Femur (tissue), 1 donor: Measurements from ENCODE around the gene EPG5.
"Not testable (repeated sequence)": the region's sequence is repeated elsewhere in the genome, so short reads cannot be mapped to it uniquely, and the experiment has no call there.

ENCODE experiments used
- DNase-seq: peaks from one replicate; pipeline ENCODE4 v3.0.0-alpha.2; 2017

Gene EPG5

DNA sequence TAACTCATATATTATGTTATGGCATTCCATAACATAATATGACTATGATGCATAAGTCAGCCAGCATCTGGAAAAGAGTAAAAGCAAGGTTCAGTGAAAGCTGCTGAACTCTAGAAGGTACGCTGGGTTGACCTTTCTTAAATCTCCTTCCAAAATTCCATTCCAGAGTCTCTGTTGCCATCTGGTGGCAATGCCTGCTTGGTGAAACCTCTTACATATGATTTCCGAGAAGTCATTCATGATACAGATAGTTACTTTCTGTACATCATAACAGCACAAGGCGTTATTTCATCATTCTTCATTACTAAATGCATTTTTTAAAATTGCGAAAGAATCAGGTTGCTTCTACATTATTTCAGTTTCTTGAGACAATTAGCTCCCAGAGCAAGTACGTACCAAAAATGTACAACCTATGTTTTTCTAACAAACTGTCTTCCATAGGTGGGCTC, 7.0 kb upstream of the EPG5 start:
- DNase-seq: peak; percentile 57

DNA sequence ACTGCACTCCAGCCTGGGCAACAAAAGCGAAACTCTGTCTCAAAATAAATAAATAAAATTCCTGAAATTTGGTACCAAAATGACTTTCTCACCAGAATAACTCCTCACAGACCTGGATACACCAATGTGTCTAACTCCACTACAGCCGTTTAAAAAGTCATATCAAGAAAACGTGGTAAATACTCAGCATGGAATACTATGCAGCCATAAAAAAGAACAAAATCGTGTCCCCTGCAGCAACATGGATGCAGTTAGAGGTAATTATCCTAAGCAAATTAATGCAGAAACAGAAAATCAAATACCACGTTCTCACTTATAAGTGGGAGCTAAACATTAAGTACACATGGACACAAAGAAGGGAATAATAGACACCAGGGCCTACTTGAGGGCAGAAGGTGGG, 2.2 kb downstream of the EPG5 start:
- not testable (repeated sequence) for DNase-seq

DNA sequence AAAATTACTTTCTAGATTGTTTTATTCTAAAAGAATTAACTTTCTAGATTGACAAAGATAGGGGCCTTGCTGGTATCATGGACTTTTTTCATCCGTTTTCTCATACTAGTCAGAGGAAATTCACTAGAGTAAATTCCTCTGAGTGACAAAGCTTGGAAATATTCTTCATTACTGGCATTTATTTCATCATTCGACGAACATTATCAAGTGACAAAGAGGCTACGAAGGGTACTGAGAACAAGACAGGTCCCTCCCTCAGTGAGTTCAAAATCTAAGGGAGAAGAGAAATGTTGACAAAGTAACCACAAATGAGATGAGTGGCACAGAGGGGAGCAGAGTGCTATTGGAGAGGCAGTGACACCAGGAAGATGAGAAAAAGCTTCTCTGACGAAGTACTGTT, 4.3 kb downstream of the EPG5 start:
- no peak for DNase-seq

DNA sequence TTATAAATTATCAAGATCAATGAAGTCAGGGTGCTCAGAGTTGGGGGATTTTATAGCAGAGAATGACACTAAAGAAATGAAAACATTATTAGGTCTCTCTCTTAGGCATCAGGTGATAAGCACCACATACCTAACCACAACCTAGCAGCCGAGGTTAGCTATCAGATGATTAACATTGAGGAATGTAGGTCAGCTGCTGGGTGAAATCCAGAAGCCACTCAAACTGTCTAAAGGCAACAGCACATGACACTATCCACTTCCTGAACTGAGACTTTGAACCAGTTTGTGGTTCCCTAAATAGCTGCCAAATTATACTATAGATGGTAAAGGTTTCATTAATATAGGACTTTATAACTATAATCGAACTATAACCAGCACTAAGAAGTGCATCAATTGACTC, 4.7 kb downstream of the EPG5 start:
- DNase-seq: no peak

DNA sequence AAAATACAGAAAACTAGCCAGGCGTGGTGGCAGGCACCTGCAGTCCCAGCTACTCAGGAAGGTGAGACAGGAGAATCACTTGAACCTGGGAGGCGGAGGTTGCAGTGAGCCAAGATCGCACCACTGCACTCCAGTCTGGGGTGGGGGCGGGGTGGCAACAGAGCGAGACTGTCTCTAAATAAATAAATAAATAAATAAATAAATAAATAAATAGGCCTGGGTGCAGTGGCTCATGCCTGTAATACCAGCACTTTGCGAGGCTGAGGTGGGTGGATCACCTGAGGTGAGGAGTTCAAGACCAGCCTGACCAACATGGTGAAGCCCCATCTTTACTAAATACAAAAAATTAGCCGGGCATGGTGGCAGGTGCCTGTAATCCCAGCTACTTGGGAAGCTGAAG, 7.6 kb downstream of the EPG5 start:
- DNase-seq: not testable (repeated sequence)

DNA sequence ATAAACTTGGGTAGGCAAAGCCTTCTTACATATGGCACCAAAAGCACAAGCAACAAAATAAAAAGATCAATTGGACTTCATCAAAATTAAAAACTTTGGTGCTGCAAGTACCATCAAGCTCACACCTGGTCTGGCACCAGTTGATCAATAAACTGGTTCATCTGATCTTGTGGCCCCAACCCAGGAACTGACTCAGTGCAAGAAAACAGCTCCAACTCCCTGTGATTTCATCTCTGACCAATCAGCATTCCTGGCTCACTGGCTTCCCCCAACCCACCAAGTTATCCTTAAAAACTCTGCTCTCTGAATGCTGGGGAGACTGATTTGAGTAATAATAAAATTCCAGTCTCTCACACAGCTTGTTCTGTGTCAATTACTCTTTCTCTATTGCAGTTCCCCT, 8.4 kb downstream of the EPG5 start:
- no peak for DNase-seq

DNA sequence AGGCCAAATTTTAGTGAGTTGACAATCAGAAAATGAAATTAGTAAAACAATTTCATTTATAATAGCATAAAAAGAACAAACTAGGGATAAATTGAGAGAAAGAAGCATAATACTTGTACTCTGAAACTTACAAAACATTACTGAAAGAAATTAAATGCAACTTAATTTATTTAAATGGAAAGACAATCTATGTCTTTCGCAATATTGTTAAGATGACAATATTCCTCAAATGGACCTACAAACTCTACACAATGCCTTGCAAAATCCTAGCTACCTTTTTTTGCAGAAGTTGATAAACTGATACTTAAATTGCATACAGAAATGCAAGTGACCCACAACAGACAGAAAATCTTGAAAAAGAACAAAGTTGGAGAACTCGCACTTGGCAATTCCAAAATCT, 9.1 kb downstream of the EPG5 start:
- DNase-seq: no peak

DNA sequence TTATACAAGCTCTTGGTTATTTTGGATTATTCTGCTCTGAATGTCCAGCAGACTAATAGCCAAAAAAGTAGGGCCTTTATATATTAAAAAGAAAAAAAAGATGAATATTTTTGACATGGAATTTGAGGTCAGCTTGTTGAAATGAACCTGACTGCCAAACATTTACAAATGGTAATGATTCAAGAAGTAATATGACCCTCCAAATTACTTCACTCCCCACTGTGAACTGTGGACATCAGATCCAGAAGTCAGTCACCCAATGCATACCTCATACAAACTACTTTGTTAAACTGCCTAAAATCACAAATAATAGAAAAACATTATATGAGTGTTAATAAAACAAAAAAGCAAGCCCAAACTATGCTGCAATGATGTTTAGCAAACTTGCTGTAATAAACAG, 10.0 kb downstream of the EPG5 start:
- DNase-seq: no peak

DNA sequence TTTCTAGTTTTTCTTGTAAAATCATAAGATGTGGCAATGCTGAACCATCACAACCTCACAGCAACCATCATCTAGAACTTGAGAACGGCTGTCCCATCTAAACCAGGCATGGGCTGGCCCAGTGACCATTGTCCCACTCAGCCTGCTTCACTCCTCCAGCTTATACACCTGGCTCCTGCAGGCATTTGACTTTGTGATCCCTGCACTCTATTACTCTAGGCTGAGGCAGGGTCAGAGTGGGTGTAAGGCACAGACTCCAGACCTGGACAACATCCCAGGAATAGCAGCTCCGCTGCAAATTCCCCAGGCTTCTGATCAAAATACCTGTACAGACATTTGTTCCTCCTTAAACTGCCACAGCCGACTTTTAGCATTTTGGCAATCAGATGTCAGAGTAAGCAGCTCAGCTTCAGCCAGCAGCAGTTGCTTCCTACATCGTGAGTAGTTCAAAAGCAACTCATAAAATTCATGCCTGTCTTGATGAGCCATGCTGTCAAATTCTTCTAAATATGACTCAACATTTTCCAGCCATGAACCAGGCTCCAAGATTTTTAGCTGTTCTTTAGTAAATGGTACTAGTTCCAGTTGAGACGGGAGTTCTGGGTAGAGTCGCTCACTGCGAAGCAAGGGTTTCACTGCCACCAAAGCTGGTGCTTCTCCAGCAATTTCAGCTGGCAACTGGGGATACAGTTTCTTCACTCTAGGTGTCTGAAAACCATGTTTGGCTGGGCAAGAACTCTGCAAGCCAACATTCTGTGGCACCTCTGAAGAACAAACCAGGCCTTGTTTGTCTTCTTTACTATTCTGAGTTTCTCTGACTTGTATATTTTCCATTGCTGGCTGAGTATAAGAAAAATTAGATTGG, 12.8 kb downstream of the EPG5 start:
- no peak for DNase-seq

DNA sequence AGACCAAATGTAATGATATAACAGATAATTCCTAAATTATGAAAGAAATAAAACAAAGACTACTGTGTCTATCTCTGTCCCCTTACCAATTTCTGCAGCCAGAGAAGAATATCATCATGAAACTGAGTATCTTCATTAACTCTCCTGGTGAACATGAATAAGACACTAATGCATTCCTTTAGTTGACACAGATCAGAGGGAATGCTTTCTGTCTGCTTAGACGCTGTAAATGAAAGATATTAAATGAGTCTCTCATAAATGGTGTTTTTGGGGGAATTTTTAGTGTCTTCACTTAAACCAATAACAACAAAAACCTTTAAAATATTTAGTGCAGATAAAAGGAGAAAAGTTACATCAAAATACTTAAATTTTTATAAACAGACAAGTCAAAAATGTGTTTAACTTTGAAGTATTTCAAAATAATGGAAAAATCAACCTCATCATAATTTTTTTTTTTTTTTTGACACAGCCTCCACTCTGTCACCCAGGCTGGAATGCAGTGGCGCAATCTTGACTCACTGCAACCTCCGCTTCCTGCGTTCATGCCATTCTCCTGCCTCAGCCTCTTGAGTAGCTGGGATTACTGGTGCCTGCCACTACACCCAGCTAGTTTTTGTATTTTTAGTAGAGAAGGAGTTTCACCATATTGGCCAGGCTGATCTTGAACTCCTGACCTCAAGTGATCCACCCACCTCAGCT, 16.0 kb downstream of the EPG5 start:
- no peak for DNase-seq

DNA sequence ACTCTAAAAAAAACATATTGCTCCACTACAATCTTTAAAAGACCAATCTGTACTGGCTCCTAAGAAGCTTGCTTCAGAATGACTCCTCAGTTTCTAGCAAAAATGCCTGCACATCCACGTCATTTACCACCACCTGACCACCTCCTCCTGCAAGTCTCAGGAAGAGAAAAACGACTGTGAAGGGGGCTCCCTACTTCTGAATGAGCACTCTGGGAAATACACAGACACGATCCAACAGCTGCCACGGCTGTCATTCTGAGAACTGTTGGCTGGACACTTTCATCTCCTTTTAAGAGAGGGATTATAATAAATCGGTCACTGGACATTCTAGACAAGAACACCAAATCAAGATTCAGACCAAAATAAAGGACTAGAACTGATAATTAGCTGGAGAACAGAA, 21.5 kb downstream of the EPG5 start:
- DNase-seq: no peak

DNA sequence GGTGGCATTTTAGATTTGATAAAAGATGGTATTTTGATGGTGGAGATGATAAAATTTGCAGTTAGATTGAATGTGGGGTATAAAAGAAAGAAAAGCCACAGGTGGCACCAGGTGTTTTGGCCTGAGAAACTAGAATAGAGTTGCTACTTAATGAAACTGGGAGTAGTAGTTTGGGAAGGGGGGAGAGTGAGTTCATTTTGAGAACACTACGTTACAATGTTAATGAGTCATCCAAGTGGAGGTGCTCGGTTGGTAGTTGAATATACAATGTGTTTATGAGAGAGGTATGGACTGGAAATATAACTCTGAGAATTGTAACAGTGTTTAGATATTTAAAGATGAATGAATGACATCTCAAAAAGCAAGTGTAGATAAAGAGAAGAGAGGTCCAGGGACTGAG, 26.4 kb downstream of the EPG5 start:
- DNase-seq: no peak

DNA sequence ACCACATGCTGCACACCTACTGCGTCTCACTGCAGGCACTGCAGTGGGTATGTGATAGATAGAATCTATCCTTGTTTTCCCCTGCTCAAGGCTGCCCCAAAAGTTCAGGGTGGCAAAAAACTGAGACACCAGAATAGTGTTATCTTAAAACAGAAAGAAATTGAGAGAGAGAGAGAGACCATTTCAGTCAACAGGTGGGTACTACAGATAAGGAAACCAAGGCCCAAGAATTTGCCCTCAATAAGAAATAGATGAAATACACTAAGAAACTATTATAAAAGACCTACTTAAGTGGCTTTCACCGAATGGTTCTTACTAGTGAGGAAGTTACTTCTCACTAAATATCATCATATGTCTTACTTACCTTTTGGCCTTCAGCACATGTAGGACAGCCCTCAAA, 27.9 kb downstream of the EPG5 start:
- DNase-seq: no peak

DNA sequence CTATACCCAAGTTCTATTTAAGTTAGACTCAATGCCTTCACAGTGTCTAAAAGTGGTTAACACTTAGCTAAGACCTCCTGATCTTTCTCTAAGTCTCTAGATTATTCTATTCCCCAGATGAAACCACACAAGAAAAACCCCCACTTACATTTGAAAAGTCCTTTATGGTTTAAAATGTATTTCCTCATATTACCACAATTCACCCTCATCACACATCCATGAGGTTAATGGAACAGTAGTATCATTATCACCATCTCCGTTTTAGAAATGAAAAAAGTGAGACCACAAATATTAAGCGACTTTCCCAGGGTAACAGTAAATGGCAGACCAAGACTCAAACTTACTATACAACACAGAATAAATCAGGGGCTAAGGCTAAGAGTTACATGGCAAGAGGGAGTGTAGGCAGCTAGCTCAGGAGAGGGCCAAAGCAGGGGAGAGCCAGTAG, 28.6 kb downstream of the EPG5 start:
- no peak for DNase-seq

DNA sequence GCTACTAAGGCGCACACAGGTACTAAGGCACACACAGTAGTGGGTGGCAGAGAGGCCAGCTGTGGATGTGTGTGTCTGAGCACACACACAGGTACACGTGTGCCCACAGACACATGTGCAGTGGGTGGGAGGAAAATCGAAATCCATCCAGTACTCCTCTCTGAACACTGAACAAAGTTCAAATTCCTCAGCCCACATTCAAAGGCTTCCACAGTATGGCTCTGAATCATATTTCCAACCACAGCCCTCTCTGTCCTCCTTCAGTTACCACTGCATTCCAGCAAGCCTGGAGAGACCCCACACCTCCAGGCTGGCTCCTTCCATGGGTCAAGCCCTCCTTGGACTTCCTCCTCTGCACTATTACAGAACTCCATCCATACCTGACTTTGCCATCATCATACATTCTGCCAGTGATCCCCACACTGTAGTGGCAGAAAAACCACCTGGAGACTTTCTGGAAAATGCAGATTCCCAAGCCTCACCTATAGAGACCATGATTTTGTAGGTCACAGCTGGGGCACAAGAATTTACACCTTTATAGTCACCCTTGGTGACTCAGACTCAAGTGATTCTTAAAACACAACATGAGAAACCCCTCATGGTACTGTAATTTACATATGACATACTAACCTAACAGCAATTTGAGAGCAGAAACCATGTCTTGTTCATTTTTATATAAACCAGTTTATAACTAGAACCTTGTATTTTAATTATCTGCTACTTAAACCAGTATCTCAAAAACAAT, 31.4 kb downstream of the EPG5 start:
- DNase-seq: no peak

DNA sequence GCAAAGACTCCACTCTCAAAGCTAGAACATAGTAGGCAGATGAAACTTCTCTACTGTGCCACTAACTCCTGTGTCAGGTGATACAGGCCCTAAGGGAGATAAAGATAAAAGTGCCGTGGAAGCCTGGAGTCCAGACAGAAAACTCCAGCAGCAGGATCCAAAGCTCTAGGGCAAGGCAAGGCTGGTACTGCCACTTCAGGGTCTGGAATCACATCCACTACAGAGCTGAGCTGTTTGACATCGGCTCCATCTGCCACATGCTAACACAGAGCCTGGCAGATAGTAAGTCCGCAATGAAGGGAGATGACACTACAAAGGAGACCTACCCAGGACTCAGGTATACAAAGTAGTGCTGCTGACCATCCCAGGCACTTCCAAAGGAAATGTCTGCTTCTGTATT, 34.4 kb downstream of the EPG5 start:
- no peak for DNase-seq

DNA sequence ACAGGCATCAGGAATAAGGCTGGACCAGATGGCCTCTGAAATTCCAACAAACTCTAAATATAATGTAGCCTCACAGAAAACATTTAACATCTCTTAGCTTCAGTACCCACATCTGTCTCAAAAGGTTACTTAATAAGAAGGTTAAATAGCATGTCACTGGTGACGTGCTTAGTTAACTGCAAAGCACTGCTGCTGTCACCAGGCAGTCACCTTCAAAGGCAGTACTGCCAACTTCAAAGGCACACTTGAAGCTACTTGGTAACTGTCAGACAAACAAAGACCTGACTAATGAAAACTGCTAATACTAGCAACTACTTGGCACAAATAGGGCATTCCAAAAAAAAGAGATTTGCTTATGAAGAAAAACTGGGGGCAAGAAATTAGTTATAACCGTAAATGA, 36.2 kb downstream of the EPG5 start:
- DNase-seq: no peak

DNA sequence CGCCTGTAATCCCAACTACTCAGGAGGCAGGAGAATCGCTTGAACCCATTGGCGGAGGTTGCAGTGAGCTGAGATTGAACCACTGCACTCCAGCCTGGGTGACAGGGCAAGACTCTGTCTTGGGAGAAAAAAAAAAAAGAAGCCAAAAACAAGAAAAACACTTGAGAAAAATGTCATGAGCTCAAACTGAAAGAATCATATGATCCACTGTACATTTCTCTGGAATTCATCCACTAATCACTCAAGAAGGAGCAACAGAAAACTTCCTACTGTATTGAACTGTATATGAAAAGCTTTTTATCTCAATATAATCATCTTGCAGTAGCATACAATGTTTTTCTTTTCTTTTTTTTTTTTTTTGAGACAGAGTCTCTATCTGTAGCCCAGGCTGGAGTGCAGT, 40.4 kb downstream of the EPG5 start:
- DNase-seq: no peak

DNA sequence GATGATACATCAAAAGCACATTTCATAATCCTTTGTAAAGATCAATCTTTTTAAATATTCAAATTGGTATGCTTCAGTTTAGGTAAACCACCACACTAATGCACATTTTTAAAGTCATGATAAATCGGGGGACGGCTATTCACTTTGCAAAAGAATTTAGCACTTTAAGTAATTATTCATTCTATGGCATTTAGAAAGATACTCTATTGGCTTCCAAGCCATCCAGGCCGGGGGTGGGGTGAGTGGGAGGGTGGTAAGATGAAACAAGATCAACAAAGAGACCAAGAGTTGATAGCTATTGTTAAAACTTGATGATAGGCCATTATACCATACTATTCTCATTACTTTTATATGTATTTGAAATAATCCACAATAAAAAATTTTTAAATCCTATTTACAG, 41.0 kb downstream of the EPG5 start:
- DNase-seq: no peak

DNA sequence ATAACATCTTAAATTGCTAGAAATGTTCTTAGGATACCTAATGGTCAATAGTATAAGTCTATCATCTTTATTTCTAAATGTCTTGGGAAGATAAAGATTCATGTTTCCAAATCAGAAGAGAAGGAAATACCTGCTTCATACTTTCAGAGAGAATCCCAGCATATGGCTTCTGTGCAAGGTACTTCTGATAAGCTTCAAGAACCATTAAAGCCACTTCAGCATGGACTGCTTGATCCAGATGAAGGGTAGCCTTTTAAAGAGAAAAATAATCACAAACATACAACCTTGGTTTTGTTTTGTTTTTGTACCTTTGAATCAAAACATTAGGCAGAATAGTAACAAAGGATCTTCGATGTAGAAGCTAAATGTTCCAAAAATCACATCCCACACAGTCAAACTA, 44.0 kb downstream of the EPG5 start:
- DNase-seq: no peak

DNA sequence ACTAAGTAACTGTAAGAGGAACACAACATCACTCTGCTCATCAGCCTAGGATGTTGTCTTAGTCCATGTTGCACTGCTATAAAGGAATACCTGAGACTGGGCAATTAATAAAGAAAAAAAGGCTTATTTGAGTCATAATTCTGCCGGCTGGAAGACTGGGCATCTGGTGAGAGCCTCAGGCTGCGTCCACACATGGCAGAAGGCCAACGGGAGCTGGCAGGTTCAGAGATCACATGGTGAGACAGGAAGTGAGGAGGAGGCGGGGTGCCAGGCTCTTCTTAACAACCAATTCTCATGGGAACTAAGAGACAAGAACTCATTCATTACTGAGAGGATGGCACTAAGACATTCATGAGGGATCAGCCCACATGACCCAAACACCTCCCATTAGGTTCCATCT, 46.8 kb downstream of the EPG5 start:
- DNase-seq: peak; percentile 31

DNA sequence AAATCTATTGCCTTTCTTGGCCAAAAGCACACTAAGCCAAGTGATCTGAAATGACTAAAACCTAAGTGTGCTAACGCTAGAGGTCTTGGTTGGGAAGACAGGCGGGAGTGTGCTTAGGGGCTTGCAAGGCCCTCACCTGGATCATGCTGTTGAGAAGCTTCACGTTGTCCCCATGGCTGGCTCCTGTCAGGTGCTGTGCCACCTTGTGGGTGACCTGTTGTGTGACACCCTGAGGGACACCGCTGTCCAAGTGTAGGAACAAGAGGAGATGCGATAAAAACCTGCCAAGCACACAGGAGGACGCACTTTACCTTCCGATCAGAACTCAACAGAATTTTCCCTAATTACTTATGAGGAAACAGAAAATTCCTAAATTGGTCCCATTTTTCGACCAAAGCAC, 50.8 kb downstream of the EPG5 start:
- DNase-seq: no peak

DNA sequence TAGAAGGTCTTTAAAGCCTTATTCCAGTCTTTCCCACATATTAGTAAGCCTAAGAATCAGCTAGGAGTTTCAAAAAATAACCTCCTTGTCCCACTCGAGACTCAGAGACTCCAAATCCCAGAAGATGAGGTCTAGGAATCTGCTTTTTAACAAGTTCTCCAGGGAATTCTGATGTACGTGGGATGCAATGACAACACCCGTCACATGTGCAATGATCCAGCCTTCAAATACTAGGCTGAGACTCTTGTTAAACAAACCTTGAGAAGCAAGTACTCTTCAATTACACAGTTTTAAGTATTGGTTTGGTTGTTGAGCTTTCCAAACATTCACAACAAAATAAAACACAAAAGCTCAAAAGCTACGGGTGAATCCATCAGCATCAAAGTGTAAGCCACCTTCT, 53.9 kb downstream of the EPG5 start:
- DNase-seq: no peak
